Measurements from ENCODE around the gene PTTG2. TPM values are rescaled to one million over a fixed set of nuclear protein-coding genes. Genes with fewer than 3 reads are reported as not detected.

PTTG2 gene
- total RNA-seq, 4 donors from 2014 or later, result not detected

DNA sequence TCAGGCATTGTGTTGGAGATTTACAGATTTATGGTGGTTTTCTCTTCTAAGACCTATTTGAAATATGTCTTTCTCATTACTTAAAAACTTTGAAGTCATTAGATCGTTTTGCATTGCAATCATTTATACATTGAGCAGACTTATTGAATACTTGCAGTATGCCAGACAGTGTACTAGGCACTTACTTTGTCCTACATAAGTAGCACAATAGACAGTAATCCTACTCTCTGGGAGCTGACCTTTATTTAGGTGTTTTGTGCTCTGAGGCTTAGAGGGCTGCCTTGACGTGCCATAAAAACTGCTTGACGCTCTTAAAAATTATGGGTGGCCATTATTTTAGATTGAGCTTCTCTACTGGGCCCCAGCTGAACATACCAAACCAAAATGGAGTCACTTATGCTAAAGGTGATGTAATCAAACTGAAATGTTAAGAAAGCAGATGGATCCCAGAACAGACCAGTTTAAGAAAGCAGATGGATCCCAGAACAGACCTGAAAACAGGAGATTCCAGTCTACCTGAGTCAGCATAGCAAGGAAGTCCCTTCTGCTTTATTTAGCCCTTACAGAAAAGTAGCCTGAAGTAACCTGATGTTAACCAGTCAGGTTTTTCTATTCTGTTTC, 42.4 kb downstream of the PTTG2 start:
- WGBS, 2 donors, result 90% methylated on average over 3 of the region's 3 CpGs
- TF ChIP-seq CTCF (IDR thresholded peaks at IDR 0.05), result no peak
- TF ChIP-seq POLR2A (IDR thresholded peaks at IDR 0.05), result no peak
- intact Hi-C loops (cut with DNase I; ENCODE audit: low total_unique reads), result no loop called here
- DNase-seq (ENCODE audit: low spot score in 2 of 2), result no peak
- no peak overlapping the region for H3K4me3 ChIP-seq (ENCODE audit: low read depth, poor library complexity, severe bottlenecking)

- no peak for DNase-seq (ENCODE audit: low spot score in 2 of 2)
Observed at GRCh38 chr4:38003102-38003501, 42.9 kb downstream of the PTTG2 start.

DNA sequence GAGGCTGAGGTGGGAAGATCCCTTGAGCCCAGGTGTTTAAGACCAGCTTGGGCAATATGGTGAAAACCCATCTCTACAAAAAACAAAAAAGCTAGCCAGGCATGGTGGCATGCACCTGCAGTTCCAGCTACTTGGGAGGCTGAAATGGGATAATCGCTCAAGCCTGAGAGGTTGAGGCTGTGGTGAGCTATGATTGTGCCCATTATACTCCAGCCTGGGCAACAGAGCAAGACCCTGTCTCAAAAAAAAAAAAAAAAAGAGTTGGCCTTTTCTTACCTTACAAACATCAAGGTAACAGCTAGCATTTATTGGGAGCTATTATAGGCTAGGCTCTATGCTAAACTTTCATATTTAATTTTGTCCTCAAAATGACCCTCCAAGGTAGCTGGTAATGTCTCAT, 43.4 kb downstream of the PTTG2 start:
- DNase-seq (ENCODE audit: low spot score in 2 of 2), result no peak
- no peak overlapping the region for H3K4me3 ChIP-seq (ENCODE audit: low read depth, poor library complexity, severe bottlenecking)
- intact Hi-C loops (cut with DNase I; ENCODE audit: low total_unique reads), result no loop called here
- 91 to 95% methylated on average over 1 of the region's 1 CpG for WGBS, 2 donors
- TF ChIP-seq CTCF (IDR thresholded peaks at IDR 0.05), result no peak
- TF ChIP-seq POLR2A (IDR thresholded peaks at IDR 0.05), result no peak

More at GRCh38 chr4:38003102-38003501, 42.9 kb downstream of the PTTG2 start:
- TF ChIP-seq POLR2A (IDR thresholded peaks at IDR 0.05), result no peak
- no peak overlapping the region for H3K4me3 ChIP-seq (ENCODE audit: low read depth, poor library complexity, severe bottlenecking)
- intact Hi-C loops (cut with DNase I; ENCODE audit: low total_unique reads), result no loop called here
- 80 to 83% methylated on average over 3 of the region's 3 CpGs for WGBS, 2 donors

GRCh38 chr4:38004062-38004461, 43.9 kb downstream of the PTTG2 start:
- no peak for DNase-seq (ENCODE audit: low spot score in 2 of 2)
- no peak overlapping the region for H3K4me3 ChIP-seq (ENCODE audit: low read depth, poor library complexity, severe bottlenecking)
- WGBS, 2 donors, result 71 to 84% methylated on average over 3 of the region's 3 CpGs

DNA sequence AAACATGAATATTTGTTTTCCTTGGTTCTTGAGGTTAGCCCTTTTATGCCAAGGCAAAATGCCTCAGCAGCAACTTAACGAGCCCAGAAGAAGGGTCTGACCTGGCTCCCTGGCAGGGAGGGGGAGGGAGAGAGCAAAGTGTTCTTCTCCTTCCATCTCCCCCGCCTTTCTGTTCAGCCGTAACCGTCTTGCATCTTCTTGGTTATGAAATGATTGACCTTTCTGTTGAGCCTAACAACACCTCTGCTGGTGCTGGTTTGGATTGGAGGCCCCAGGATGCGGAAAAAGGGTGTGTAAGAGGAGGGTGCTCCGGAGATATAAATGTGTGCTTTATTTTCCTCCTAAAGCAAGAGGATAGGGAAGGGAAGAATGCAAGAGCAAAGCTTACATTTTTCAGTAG, 44.7 kb downstream of the PTTG2 start:
- 67 to 87% methylated on average over 6 of the region's 6 CpGs for WGBS, 2 donors
- intact Hi-C loops (cut with DNase I; ENCODE audit: low total_unique reads), result no loop called here
- TF ChIP-seq CTCF (IDR thresholded peaks at IDR 0.05) (no peak), POLR2A (IDR thresholded peaks at IDR 0.05) (no peak)
- no peak overlapping the region for H3K4me3 ChIP-seq (ENCODE audit: low read depth, poor library complexity, severe bottlenecking)
- no peak for DNase-seq (ENCODE audit: low spot score in 2 of 2)

More at GRCh38 chr4:38004062-38004461, 43.9 kb downstream of the PTTG2 start:
- no peak for TF ChIP-seq CTCF (IDR thresholded peaks at IDR 0.05)
- no peak for TF ChIP-seq POLR2A (IDR thresholded peaks at IDR 0.05)
- intact Hi-C loops (cut with DNase I; ENCODE audit: low total_unique reads), result no loop called here

GRCh38 chr4:38005637-38006036, 45.4 kb downstream of the PTTG2 start:
- no peak for TF ChIP-seq POLR2A (IDR thresholded peaks at IDR 0.05)
- TF ChIP-seq CTCF (IDR thresholded peaks at IDR 0.05), result no peak
- DNase-seq (ENCODE audit: low spot score in 2 of 2), result no peak
- intact Hi-C loops (cut with DNase I; ENCODE audit: low total_unique reads), result no loop called here
- WGBS, 2 donors, result 75 to 83% methylated on average over 3 of the region's 3 CpGs
- H3K4me3 ChIP-seq (ENCODE audit: low read depth, poor library complexity, severe bottlenecking), result no peak overlapping the region
